Measurements from ENCODE around the gene MRPL40.
"Not testable (repeated sequence)": the region's sequence is repeated elsewhere in the genome, so short reads cannot be mapped to it uniquely, and the experiment has no call there.

MRPL40 gene

DNA sequence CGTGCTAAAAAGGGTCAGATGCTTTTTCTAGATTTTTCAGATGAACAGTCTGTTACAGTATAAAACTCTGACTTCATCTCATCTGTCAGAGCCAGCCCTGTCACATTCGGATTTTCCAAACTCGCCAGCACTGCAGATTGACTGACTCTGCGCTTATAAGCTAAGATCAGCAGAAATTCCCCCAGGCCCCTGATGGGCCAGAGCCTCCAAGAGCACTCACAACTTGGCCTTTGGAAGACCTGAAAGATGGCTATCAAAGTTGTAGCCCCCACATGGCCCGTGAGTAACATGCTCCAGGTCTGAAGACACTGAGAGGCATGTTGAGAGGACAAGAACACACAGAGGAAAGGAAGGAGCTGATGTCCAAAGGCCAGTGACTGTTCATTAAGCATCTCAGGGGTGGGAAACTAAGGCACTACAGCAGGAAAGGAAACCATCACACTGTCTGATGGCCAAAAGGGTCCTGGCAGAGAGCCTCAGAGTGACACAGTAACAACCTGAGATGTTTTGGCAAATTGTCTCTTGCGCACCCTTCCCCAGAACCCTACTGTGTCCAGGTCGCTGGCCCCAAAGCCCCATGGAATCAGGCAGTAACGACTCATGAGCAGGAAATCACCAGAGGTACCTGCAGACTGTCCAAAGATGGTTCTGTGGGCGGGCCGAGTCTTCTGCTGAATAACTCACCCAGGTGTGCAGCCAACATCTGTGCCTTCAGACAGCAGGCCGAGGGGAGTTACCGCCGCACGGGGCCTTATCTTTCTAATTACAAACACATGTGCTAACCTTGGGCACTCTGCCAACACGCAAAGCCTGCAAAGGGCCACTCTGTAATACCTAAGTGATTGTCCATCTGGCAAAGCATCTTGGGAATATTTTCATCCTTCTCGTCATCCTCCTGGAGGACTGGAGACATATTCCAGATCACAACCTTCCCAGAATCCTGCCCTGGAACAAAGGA, 24.4 kb upstream of the MRPL40 start:
- no peak for DNase-seq

- no peak for DNase-seq
Observed at GRCh38 chr22:19410941-19411689, 21.2 kb upstream of the MRPL40 start.

GRCh38 chr22:19411690-19412045, 20.7 kb upstream of the MRPL40 start:
- DNase-seq, result no peak

- DNase-seq, result no peak
Observed at GRCh38 chr22:19412478-19412877, 19.9 kb upstream of the MRPL40 start.

- DNase-seq, result no peak
Observed at GRCh38 chr22:19412923-19413322, 19.4 kb upstream of the MRPL40 start.

DNA sequence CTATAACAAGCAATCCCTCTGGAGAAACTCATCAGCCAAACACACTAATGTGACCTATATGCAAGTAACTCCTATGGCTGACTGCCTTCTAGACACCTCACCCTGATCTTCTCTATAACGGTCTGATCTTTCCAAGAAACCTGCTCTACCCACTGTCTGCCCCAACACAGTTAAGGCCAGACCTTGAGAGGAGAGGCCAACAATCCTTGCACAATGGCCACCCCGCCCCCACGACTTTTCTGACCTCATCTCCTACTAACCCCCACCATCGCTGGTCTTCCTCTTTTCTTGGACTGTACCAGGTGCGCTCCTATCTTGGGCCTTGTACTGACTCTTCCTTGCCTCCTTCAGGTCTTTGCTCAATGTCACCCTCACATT, 13.3 kb upstream of the MRPL40 start:
- DNase-seq, result peak; percentile 20 to 40

DNA sequence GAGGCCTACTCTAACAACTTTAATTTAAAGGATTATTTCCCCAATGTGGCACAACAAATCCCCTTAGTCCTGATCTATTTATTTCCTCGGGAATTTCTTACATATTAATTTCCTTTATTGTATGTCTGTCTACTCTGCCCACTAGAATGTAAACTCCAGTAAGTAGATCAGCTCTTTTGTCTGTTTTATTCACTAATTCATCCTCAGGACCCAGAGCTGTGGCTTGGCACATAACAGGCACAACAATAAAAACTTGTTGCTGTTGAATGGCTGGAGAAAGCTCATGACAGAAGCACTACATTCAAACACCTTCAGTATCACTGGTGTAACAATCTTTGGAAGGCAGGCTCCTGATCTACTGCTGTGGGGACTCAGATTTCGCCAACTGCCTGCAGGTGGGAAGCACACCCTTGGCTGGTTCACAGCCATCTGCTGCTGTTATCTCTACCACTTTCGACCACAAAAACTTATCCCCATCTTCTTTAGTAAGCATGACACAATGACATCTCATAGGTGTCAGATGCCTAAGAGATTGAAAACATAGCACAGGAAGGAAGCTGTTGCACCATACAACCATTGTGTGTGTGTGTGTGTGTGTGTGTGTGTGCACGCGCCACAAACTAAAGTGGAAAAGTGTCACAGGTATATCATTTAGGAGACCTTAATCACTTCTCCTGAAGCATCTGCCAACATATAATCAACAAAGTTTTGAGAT, 12.7 kb upstream of the MRPL40 start:
- DNase-seq, result no peak

DNA sequence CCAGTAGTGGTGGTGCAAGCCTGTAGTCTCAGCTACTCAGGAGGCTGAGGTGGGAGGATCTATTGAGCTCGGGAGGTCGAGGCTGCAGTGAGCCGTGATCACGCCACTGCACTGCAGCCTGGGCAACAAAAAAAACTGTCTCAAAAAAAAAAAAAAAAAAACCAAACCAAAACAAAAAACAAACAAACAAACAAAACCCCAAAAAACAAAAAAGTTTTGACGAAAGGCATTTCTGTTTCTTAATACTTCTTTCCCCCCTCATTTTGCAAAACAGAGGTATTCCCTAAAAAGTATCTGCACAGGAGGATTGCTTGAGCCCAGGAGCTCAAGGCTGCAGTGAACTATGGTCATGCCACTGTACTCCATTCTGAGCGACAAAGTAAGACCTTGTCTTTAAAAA, 12.0 kb upstream of the MRPL40 start:
- DNase-seq, result no peak

DNA sequence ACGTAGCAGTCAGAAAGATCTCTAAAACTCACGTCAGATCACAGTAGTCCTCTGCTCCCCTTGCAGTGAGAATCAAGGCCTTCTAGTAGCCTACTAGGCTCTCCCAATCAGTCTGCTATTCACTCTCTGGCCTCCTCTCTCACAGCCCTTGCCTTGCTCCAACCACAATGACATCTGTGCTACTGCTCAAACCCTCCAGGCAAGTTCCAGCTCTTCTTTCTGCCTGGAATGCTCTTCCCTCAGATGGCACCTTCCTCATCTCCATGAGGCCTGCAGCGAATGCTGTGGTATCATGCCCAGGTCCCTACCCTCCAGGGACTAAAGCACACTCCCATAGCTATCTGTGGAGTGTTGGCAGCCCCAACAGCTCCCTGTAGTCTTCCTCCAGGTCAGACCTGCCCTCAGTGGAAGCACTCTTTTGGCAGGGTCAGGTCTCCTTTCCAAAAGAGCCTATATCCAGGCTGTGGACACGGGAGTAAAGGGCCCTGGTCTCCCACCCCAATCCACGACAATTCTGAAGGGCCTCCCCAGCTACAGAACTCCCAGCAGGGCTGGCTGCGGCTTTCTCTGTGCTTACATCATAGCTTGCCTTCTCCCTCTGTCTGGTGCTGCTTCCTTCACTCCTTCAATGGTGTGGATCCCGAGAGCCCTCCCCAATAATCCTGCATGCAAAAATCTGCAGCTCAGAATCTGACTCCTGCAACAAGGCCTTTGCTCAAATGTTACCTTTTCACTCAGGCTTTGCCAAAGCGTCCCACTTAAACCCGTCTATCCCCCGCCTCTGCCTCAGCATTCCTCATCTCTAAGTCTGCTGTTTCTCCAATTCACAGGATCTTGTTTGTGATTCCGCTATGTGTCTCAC, 9.7 kb upstream of the MRPL40 start:
- DNase-seq, result no peak

GRCh38 chr22:19424186-19424500, 8.2 kb upstream of the MRPL40 start:
- no peak for DNase-seq

- peak; percentile 50 to 69 for DNase-seq
Observed at GRCh38 chr22:19429950-19430889, 2.1 kb upstream of the MRPL40 start.

GRCh38 chr22:19430890-19431541, 1.3 kb upstream of the MRPL40 start:
- DNase-seq, result no peak

GRCh38 chr22:19431649-19432132, 654 bp upstream of the MRPL40 start, which contains the start of gene HIRA:
Gene HIRA (minus strand): TSS chr22:19431733. CDS start chr22:19431476, 257 bp downstream.
- DNase-seq, result peak; percentile 46 to 61

- no peak for DNase-seq
Observed at GRCh38 chr22:19434401-19434800, 2.1 kb downstream of the MRPL40 start.

DNA sequence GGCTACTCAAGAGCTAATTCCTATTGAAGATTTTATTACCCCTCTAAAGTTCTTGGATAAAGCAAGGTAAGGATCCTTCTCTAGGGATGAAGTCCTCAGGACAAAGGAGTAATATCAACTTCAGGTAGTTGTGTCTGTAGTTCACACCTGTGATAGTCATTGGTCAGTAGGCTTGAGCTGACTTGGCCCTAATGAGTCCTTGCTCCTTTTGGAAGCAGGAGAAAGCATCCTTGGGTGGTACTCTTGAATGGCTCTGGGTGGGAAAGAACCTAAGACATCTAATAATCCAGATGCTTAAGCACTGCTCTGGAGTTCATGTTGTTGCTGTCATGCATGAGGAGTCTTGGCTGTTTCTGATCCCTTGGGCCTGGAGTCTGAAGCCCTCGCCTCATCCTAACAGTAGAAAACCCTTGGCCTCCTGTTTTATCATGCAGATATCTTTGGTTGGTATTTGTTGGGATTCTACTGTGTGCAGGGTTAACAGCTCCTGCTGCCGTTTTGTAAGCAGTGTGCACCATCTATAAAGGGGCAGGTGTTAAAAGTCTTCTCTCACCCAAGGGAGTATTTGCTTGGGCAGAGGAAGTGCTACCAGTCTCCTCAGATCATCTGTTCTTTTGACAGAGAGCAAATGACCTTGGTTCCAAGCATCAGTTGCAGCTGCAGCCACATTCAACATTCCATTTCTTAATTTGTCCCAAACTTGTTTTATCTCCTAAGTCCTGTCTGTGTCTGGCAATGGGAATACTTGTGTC, 2.7 kb downstream of the MRPL40 start:
- no peak for DNase-seq

DNA sequence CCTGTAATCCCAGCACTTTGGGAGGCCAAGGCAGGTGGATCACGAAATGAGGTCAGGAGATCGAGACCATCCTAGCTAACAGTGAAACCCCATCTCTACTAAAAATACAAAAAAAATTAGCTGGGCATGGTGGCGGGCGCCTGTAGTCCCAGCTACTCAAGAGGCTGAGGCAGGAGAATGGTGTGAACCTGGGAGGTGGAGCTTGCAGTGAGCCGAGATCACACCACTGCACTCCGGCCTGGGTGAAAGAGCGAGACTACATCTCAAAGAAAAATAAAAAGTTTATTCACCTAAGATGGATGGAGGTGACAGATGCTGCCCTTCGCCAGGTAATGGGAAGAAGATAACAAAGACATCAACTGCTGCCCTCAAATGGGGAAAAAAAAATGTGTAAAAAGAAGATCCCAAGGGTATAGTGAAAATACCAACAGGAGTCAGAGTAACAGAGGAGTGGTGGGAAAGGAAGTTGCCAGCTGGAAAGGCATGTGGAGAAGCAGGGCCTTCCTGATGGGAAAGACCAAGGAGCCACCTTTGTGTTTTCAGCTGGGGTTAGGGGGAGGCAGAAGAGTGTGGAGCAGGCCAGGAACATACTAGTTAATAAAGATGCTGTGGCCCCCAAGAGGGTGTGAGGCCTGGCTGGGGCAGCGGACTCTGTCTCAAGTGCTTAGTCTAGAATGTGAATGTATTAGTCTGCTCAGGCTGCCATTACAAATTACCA, 4.3 kb downstream of the MRPL40 start:
- not testable (repeated sequence) for DNase-seq

GRCh38 chr22:19438298-19438697, 6.0 kb downstream of the MRPL40 start:
- DNase-seq, result no peak

- no peak for DNase-seq
Observed at GRCh38 chr22:19440411-19441195, 8.3 kb downstream of the MRPL40 start.
